HG02588 (cell line): ENCODE data around the gene PIK3C2B.
A peak's percentile ranks its signal among the peaks of the same experiment; 100 is the strongest.

Experiments used
- ATAC-seq: cut with Tn5 transposase; IDR thresholded peaks from one replicate; pipeline ENCODE4 v1.9.1; 2021; ENCODE audit warnings: mild to moderate bottlenecking, moderate library complexity; ENCODE audit not compliant: unreplicated experiment

PIK3C2B gene

GRCh38 chr1:204480515-204480914 is 14.1 kb downstream of the PIK3C2B start:
- ATAC-seq, result peak; percentile 64

GRCh38 chr1:204479387-204480136 is 15.0 kb downstream of the PIK3C2B start:
- ATAC-seq, result no peak

GRCh38 chr1:204478921-204479320 is 15.7 kb downstream of the PIK3C2B start:
- ATAC-seq, result no peak

GRCh38 chr1:204478172-204478899 is 16.3 kb downstream of the PIK3C2B start:
- ATAC-seq, result no peak

GRCh38 chr1:204477036-204477740 is 17.4 kb downstream of the PIK3C2B start:
- ATAC-seq, result no peak

GRCh38 chr1:204476563-204476962 is 18.0 kb downstream of the PIK3C2B start:
- no peak for ATAC-seq

GRCh38 chr1:204475656-204476432 is 18.8 kb downstream of the PIK3C2B start:
- no peak for ATAC-seq

- ATAC-seq, result no peak
These were observed 21.1 kb downstream of the PIK3C2B start for GRCh38 chr1:204473400-204473965.

GRCh38 chr1:204472660-204473059 is 21.9 kb downstream of the PIK3C2B start:
- no peak for ATAC-seq

- ATAC-seq, result no peak
These were observed 22.9 kb downstream of the PIK3C2B start for GRCh38 chr1:204471687-204472086.

- no peak for ATAC-seq
These were observed 25.3 kb downstream of the PIK3C2B start for GRCh38 chr1:204469304-204469703.

GRCh38 chr1:204468766-204469302 is 25.8 kb downstream of the PIK3C2B start:
- no peak for ATAC-seq

- ATAC-seq, result no peak
These were observed 26.4 kb downstream of the PIK3C2B start for GRCh38 chr1:204468206-204468605.

- ATAC-seq, result no peak
These were observed 27.9 kb downstream of the PIK3C2B start for GRCh38 chr1:204466416-204467405.

- ATAC-seq, result peak; percentile 68
These were observed 28.8 kb downstream of the PIK3C2B start for GRCh38 chr1:204465546-204466415.

GRCh38 chr1:204464701-204465100 is 29.9 kb downstream of the PIK3C2B start:
- ATAC-seq, result no peak

- no peak for ATAC-seq
These were observed 30.4 kb downstream of the PIK3C2B start for GRCh38 chr1:204464187-204464631.
